Endodermal cell (in vitro differentiated cells): ENCODE results near the gene SMPX. TPM values are rescaled to one million over a fixed set of nuclear protein-coding genes. Genes with fewer than 3 reads are reported as not detected.

Source experiments
- DNase-seq: peaks from one replicate; pipeline ENCODE4 v3.0.0-alpha.2; 2017
- H3K27ac ChIP-seq: 2 replicates; pipeline ENCODE4 v1.5.1; 2013; ENCODE audit warnings: mild to moderate bottlenecking, low read depth, low read length, moderate library complexity
- H3K27me3 ChIP-seq: 2 replicates; pipeline ENCODE4 v1.6.1; 2013; ENCODE audit warnings: mild to moderate bottlenecking, low read length, moderate library complexity; ENCODE audit not compliant: insufficient read depth, control insufficient read depth, poor library complexity, severe bottlenecking
- H3K36me3 ChIP-seq: 2 replicates; pipeline ENCODE4 v1.7.0; 2013; ENCODE audit warnings: mild to moderate bottlenecking, low read length, moderate library complexity; ENCODE audit not compliant: control insufficient read depth, insufficient read depth
- H3K4me1 ChIP-seq: one replicate; pipeline ENCODE4 v1.7.0; 2013; ENCODE audit warnings: low read length; ENCODE audit not compliant: control insufficient read depth, insufficient read depth
- H3K4me3 ChIP-seq: 2 replicates; pipeline ENCODE4 v1.5.1; 2013; ENCODE audit warnings: mild to moderate bottlenecking, low read length, moderate library complexity
- H3K9ac ChIP-seq: 2 replicates; pipeline ENCODE4 v1.6.1; 2013; ENCODE audit warnings: mild to moderate bottlenecking, low read length, moderate library complexity; ENCODE audit not compliant: poor library complexity, severe bottlenecking; ENCODE audit errors: extremely low read depth
- H3K9me3 ChIP-seq: 2 replicates; pipeline ENCODE4 v1.6.1; 2013; ENCODE audit warnings: mild to moderate bottlenecking, low read length, moderate library complexity; ENCODE audit not compliant: control insufficient read depth
- H3K27ac Mint-ChIP-seq: 2 replicates; pipeline ENCODE4 v1.8.0; 2020; ENCODE audit warnings: mixed read lengths
- H3K27me3 Mint-ChIP-seq: 2 replicates; pipeline ENCODE4 v1.8.0; 2021; ENCODE audit warnings: mild to moderate bottlenecking, mixed read lengths; ENCODE audit not compliant: insufficient read depth
- H3K36me3 Mint-ChIP-seq: 2 replicates; pipeline ENCODE4 v1.8.0; 2020; ENCODE audit warnings: low read depth, mixed read lengths
- H3K4me1 Mint-ChIP-seq: 2 replicates; pipeline ENCODE4 v1.8.0; 2020; ENCODE audit warnings: mixed read lengths
- H3K4me3 Mint-ChIP-seq: 2 replicates; pipeline ENCODE4 v1.8.0; 2020; ENCODE audit warnings: mild to moderate bottlenecking, moderate library complexity, mixed read lengths
- H3K9me3 Mint-ChIP-seq: 2 replicates; pipeline ENCODE4 v1.8.0; 2020; ENCODE audit warnings: mild to moderate bottlenecking, mixed read lengths
- CTCF ChIP-seq: fragments of 200-600 bp; sonication (generic); conservative IDR thresholded peaks from 2 replicates; pipeline ENCODE4 v1.5.0; 2021; ENCODE audit warnings: antibody characterized with exemption, mild to moderate bottlenecking
- WGBS, 2 experiments: methylation state at CpG; one replicate each; pipeline versions ENCODE4 v1.1.5 to v1.1.7; 2013; ENCODE audit warnings: missing lambda C conversion rate in 2 of 2, mixed read lengths in 1 of 2; ENCODE audit not compliant: insufficient coverage in 1 of 2, insufficient read length in 1 of 2; 5-methylcytosine and 5-hydroxymethylcytosine counted together
- total RNA-seq, 2 donors: library from RNA; stranded (reverse); fragmentation: NEBNext Ultra II Directional in 1 of 2; extraction: Animal tissue kit (Norgen Biotek cat#: 25700) in 1 of 2; gene quantifications; 2 replicates in 1 of 2; 3 replicates in 1 of 2; pipeline ENCODE4 v1.2.1, GENCODE V29; 2021

SMPX gene
- total RNA-seq, 2 donors from 2014 or later, result 0.31 TPM; not detected in 1

GRCh38 chrX:21656587-21657317, 101.2 kb downstream of the SMPX start:
- no peak overlapping the region for H3K27ac ChIP-seq
- peaks cover 13% of the 10 kb centered on the region for H3K9me3 Mint-ChIP-seq
- no peak overlapping the region for H3K4me3 Mint-ChIP-seq
- no peak for TF ChIP-seq CTCF
- H3K27ac Mint-ChIP-seq, result no peak overlapping the region
- peaks cover 2% of the 10 kb centered on the region for H3K27me3 Mint-ChIP-seq
- H3K36me3 Mint-ChIP-seq, result peaks cover 10% of the 10 kb centered on the region
- H3K9ac ChIP-seq, result no peak overlapping the region
- H3K4me1 Mint-ChIP-seq, result peaks cover 4% of the 10 kb centered on the region
- no peaks in the 10 kb centered on the region for H3K9me3 ChIP-seq
- peaks cover 9% of the 10 kb centered on the region for H3K27me3 ChIP-seq
- no peak overlapping the region for H3K4me3 ChIP-seq
- no peaks in the 10 kb centered on the region for H3K4me1 ChIP-seq
- no peaks in the 10 kb centered on the region for H3K36me3 ChIP-seq
- DNase-seq, result no peak
- WGBS, 2 experiments, result 96% methylated on average over 59 of the region's 61 CpGs; no CpG with 5 or more reads in 1 of the 2 experiments

Other genes starting within 250 kb of the SMPX start
- under 1 TPM in 1 of 2 donors, not detected in 1; 0.13 TPM for gene KLHL34, start 99.8 kb downstream of the SMPX start, total RNA-seq
- gene MBTPS2, start 81.5 kb upstream of the SMPX start, total RNA-seq, result 10 to 100 TPM; 12.6 to 13.6 TPM
- gene YY2, start 97.9 kb upstream of the SMPX start, total RNA-seq, result 1 to 10 TPM; 1.4 to 1.9 TPM
- gene SMS, start 182.6 kb upstream of the SMPX start, total RNA-seq, result 100 to 1,000 TPM; 163 to 312 TPM